NCI-H748 (cell line): ENCODE results near the gene CYBRD1.

Source experiments
- DNase-seq: peaks from one replicate; lab custom pipeline; 2025; ENCODE audit not compliant: unreplicated experiment; lab: John Stamatoyannopoulos, UW

The CYBRD1 gene

DNA sequence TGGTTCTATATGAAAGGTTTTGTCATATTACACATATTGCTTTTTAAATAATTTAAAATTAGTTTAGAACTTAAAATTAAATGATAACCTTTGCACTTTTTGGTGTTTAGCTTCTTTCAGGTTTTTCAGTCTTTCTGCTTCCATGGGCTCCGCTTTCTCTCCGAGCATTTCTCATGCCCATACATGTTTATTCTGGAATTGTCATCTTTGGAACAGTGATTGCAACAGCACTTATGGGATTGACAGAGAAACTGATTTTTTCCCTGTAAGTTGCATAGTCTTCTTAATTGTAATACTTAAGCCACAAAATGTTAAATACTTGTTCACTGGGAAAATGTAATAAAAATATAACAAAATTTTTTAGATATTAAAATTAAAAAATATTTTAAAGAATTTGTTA is 31.0 kb downstream of the CYBRD1 start:
- DNase-seq, result no peak

DNA sequence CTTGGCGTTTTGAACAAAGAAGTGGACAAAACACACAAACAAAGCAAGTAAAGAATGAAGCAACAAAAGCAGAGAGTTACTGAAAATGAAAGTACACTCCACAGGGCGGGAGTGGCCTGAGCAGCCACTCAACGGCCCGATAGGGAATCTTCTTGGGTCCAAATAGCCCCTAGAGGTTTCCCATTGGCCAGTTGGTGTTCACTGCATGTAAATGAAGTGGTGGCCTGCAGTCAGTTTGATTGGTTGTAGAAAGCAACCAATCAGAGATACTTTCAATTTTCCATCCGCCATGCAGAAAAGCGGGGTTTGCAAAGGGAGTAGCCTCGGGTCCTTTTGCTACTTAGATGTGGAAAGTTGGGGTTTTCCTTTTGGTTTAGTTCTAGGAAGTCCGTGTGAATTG is 31.6 kb downstream of the CYBRD1 start:
- peak; percentile 99 for DNase-seq

DNA sequence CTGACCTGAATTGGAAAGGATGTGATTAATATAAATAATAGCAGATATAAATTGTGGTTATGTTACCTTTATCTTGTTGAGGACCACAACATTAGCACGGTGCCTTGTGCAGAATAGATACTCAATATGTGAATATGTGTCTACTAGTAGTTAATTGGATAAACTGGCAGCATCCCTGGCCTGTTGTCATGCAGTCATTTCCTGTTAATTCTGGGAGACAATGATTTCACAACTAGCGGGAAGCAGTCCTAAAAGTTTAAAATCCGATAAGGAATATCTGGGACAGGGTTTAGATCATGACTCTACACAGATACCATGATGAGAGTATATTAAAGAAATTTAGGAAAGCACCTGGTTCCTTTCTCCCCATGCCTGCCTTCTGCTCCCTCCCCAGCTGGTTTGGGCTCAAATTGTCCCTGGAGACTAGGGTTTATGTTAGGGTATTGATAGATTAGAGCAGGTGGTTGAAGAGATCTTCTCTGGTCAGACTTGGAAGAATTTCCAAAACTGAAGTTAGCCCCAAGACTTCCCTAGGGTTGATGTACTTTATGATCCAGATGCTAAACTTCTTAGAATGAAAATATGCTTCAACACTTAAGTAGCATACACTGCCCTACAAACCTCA is 32.8 kb downstream of the CYBRD1 start:
- DNase-seq, result no peak

DNA sequence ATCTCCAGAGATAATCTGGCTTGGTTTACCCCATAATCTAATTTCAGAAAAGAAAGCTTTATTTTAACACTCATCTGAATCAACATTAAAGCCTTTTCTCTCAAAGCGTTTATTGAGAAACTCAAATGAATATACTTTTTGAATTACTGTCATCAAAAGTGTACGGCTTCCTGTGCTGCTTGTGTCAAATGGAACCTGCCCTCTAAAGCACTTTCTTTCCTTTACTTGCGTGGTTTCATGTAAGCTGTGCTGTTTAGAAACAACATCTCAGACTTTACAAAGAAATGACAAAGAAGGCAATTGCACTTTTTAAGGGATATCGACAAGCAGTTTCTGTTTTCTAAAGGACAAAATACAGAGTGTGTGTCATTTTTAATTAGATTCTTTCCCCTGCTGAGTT is 35.1 kb downstream of the CYBRD1 start:
- DNase-seq, result no peak

DNA sequence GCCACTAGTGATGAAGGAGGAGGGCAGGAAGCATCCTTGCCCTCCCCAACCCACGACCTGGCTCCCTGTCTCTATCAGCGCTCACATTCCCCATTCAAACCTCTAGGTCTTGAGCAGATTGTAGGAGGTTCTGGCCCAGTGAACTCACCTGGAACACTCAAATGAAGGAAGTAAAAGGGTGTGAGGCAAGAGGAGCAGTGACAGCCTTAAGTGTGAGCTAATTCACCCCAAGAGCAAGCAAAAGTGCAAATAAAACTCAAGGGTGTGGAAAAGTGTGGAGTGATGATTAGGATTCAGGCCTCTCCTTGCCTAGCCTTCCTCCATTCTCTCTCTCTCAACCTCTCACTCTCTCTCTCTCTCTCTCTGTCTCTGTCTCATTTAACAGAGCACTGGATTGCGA is 41.0 kb downstream of the CYBRD1 start:
- no peak for DNase-seq

DNA sequence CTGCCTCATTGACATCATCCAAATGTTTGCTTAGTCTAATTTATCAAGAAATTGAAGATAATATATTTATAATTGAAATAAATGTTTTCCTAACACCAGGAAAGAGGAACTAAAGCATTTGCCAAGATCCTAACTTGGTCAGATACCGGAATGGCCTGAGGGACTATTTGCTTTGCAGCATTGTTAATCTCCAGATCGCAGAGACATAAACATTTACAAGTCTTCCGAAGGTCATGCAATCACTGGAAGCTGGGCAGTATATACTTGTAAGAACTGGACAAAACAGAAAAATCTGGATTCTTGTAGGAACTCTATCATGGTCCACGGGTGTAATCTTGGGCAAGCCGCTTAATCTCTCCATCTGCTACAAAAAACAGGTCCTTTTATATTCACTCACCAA is 42.2 kb downstream of the CYBRD1 start:
- DNase-seq, result no peak

DNA sequence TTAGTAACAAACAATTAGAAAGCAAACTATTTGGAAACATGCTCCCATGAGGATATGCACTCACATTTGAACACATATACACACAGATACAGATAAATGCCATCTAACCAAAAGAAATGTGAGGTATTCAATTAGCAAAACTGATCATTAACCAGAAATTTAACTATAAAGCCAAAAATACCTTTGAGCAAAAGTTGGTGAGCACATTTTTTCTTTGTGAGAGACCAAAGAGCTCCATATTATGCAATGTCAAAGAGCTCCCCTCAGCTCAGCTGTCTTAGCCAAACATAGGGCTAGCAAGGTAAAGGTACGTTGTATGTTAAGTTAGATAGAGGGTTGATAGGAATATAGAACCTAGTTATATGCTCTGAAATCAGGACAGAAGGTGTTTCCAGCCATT is 43.8 kb downstream of the CYBRD1 start:
- DNase-seq, result no peak

DNA sequence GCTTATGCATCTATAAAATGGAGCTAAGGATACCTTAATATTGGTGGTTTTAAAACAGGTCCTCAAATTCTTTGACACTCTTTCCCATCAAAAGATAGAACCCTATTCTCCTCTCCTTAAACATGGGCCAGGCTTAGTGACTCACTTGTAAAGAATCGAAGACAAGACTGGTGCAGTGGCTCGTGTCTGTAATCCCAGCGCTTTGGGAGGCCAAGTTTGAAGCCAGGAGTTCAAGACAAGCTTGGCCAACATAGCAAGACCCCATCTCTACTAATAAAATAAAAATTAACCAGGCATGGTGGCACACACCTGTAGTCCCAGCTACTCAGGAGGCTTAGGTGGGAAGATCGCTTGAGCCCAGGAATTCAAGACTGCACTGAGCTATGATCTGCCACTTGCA is 44.5 kb downstream of the CYBRD1 start:
- DNase-seq, result no peak

DNA sequence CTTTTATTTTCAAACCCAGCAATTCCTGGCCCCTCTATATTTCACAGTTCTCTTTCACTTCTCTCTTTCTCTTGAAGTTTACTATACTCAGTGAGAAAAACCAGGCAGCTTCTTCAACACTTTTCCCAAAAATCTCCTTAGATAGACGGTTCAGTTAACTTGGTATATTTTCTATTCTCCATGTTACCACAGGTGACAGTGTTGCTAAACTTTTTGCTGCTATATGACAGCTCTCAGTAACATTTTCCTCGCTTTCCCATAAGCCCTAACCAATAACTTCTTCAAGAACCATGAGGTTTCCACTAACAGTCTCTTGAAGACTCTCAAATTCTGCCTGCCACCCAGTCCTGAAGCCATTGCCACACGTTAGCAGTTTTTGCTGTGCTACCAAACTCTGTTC is 45.8 kb downstream of the CYBRD1 start:
- no peak for DNase-seq

DNA sequence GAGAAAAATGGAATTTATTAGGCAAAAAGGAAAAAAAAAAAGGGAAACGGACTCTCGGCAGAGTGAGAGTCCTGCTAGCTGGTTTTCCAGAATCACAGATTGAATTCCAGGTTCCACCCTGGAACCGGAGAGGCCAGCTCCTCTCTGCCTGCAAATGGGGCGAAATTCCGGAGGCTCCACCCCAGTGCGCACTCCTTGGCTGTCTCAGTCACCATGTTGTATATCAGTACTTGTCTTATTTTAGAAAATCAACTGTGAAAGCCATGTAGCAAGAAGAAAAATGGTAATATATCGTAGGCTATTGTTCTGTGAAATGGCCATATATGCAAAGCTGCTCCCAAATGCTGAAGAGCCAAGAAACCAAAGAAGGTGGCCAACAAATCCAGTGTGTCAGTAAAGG is 49.4 kb downstream of the CYBRD1 start:
- DNase-seq, result no peak

DNA sequence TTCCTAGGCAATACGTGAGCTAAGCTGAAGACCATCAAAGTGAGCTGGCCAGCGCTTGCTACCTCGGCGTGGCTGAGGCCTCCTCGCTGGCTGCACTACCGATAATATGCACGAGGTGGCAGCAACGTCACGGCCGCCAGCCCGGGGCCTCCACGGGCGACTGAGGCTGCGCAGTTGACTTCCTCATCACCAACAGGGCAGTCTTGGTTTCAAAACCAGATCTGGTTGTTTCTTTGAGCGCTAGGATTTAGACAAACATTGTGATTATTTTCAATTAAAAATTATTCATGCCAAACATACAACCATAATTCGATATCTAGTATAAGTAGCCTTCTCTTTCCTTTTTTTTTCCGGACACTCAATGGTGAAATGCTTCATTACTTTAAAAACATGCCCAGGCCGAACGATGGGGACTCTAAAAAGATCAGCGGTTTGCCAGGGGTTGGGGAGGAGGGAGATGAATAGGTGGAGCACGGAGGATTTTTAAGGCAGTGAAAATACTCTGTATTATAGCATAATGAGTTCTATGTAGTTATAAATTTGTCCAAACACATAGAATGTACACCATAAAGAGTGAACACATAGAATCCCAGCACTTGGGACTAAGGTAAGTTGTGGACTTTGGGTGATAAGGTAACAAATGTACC is 52.0 kb downstream of the CYBRD1 start:
- DNase-seq, result peak; percentile 71

DNA sequence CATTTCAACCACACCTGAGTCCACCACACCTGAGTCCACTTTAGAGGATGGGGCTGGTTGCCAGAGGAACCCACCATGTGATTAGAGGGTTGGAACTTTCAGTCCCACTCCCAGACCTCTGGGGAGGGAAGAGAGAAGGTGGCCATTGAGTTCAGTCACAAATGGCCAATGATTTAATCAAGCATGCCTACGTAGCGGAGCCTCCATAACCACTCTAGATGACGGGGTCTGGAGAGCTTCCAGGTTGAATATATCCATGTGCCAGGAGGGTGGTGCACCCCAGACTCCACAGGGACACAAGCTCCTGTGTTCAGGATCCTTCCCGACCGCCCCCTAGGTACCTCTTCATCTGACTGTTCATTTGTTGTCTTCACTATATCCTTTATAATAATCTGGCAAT is 53.3 kb downstream of the CYBRD1 start:
- no peak for DNase-seq

DNA sequence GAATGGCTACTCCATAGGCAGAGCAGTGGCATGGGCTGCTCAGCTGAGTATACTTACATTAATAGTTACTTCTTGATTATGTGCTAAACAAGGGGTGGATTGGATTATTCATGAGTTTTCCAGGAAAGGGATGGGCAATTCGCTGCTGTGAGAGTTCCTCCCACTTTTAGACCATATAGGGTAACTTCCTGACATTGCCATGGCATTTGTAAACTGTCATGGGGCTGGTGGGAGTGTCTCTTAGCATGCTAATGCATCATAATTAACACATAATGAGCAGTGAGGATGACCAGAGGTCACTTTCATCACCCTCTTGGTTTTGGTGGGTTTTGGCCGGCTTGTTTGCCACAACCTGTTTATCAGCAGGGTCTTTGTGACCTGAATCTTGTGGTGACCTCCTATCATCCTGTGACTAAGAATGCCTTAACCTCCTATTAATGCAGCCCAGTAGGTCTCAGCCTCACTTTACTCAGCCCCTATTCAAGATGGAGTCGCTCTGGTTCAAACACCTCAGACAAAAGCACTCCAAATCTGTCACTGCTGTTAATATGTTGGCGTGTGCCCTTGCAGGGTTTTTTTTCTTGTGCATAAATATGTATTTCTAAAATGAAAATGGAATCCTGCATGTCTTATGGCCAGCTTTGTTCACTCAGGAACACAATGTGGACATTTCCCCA is 56.0 kb downstream of the CYBRD1 start:
- no peak for DNase-seq

DNA sequence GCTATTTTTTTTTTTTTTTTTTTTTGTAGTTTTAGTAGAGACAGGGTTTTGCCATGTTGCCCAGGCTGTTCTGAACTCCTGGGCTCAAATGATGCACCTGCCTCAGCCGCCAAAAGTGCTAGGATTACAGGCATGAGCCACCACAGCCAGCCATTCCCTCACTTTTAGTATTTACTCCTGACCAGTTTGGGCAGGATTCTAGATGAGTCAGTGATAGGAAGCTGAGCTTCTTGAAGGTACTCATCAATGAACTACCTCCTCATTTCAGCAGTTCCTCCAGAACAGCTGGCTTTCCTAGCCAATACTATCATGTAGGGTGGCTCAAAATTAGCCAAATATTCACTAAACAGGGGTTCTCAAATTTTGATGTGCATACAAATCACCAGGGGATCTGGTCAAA is 57.2 kb downstream of the CYBRD1 start:
- no peak for DNase-seq

DNA sequence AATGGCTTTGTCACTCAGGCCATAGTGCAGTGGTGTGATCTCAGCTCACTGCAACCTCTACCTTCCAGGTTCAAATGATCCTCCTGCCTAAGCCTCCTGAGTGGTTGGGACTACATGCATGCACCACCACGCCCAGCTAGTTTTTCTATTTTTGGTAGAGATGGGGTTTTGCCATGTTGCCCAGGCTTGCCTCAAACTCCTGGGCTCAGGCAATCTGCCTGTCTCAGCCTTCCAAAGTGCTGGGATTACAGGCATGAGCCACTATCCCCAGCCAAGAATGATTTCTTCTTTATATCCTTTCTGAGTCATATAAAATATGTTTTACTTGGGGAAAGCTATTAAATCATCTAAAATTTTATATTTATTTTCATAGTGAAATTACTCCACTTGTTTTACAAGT is 61.3 kb downstream of the CYBRD1 start:
- no peak for DNase-seq

DNA sequence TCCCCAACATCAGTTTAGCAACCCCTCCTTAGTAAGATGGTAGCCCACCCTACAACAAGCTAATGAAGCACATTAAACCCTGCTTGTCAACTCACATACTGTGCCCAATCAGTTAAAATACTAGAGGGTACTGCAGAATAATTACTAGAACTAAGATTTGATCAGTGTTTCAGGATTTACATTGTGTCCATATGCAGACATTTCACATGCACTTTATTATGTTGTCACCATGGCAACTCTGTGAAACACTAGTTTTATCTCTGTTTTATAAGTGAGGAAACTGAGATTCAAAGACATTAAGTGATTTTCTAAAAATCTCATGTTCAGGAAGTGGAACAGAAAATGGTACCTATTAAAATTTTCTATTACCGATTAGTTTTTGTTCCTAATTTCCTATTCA is 61.7 kb downstream of the CYBRD1 start:
- no peak for DNase-seq

DNA sequence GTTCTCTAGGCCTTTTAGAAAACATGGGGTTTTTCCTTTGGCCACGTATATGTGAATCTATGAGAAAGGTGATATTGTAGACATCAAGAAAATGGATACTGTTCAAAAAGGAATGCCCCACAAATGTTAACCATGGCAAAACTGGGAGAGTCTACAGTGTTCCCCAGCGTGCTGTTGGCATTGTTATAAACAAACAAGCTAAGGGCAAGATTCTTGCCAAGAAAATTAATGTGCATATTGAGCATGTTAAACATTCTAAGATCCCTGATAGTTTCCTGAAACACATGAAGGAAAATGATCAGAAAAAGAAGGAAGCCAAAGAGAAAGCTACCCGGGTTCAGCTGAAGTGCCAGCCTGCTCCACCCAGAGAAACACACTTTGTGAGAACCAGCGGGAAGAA is 64.9 kb downstream of the CYBRD1 start:
- DNase-seq, result no peak

DNA sequence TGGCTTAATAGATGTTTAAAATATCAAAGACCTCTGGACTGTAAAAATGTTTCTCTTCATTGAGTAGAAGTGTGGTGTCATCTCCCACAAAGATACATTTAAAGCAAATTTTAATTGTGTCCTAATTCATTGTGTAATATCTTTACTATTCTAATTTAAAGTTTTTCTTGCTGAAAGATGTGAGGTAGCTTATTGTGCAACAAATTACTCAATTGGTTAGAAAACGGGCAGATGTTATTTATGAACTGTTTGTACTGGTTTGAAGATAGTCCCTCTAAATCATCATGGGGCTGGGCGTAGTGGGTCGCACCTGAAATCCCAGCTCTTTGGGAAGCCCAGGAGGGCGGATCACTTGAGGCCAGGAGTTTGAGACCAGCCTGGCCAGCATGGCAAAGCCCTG is 65.3 kb downstream of the CYBRD1 start:
- DNase-seq, result no peak

DNA sequence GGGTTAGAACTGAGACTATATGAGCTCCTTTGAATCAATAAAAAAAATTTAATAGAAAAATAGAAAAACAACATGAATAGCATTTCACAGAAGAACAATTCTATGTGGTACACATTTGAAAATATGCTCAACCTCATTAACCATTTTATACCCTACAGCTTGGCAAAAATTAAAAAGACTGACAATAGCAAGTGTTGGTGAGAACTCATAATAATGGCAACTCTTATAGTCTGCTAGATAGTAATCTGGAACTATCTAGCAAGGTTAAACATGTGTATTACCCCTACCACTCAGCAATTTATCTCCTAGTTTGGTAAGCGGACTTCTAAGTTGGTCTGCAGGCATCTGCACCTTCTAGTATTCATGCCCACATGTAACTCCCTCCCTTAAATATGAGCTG is 67.8 kb downstream of the CYBRD1 start:
- no peak for DNase-seq

DNA sequence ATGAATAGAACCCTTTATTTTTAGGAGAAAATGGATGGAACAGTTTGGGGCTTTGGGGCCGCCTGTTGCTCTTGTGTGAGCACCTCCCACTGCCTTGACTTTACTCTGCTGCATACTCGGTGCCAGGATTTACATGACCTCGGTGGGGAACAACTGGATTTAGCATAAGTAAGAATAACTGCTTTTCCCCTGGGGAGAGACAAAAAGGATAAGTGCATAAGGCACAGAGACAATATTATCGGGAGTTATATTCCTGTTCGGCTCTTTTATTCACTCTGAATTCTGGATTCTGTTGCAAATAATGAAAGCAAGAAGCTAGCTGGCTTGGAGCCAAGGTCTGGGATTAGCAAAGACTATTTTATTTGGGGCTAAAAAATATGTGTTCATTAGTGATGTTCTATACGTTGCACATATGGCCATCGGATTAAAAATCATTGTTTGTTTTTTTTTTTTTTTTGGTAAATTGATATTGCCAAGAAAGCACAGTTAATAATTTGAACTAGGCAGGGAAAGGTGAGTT is 69.8 kb downstream of the CYBRD1 start:
- peak; percentile 64 for DNase-seq

DNA sequence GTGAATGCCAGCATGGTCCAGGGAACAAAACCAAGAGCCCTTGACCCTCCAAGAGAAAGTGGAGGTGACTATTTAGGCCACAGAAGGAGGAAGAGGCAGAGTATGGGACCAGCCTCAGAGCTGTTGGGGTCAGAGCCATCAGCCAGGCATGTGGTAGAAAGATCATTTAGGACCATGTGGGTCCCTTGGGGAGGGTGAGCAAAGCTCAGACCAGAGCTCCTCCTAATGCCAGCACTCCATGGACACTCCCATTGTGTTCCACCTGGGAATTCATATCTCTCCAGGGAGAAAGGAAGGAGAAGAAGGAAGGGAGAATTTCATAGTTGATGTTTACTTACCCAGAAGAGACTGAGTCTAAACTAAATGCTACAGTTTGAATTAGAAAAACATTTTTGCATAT is 73.2 kb downstream of the CYBRD1 start:
- no peak for DNase-seq

DNA sequence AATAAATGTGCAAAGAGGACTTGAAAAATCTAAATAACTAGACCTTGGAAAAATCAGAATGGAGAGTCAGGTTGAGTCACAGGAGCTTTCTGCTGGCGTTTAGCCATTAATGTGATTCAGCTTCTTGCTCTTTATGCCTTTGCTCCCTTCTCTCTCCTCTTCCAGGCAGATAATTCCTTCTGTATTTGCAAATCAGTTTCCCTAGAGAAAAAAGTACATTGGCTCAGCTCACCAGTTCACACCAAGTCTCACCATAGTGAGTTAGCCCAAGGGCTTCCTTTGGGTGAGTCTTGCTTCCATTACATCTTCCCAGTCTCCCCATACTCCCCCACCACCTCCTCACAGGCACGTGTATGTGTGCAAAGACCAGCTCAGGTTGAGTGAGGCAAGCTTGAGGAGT is 73.6 kb downstream of the CYBRD1 start:
- no peak for DNase-seq
